DMS53 treated with DMSO at 0.1 percent for 48 hours (cell line): ENCODE results near the gene PALM.
"Not testable (repeated sequence)": the region's sequence is repeated elsewhere in the genome, so short reads cannot be mapped to it uniquely, and the experiment has no call there.

ENCODE experiments used
- DNase-seq: peaks from one replicate; lab custom pipeline; 2025; ENCODE audit not compliant: unreplicated experiment; lab: John Stamatoyannopoulos, UW

Gene PALM

GRCh38 chr19:729965-730668, 21.4 kb downstream of the PALM start:
- no peak for DNase-seq

- DNase-seq = no peak
Measured at GRCh38 chr19:731000-731399, 22.3 kb downstream of the PALM start.

- no peak for DNase-seq
Measured at GRCh38 chr19:732148-733069, 23.7 kb downstream of the PALM start.

GRCh38 chr19:734716-735115, 26.0 kb downstream of the PALM start:
- DNase-seq = no peak

- DNase-seq = no peak
Measured at GRCh38 chr19:736125-736524, 27.4 kb downstream of the PALM start.

- no peak for DNase-seq
Measured at GRCh38 chr19:737591-738093, 28.9 kb downstream of the PALM start.

GRCh38 chr19:738509-739128, 29.9 kb downstream of the PALM start:
- no peak for DNase-seq

GRCh38 chr19:739998-740715, 31.4 kb downstream of the PALM start:
- DNase-seq = no peak

- not testable (repeated sequence) for DNase-seq
Measured at GRCh38 chr19:740816-741505, 32.2 kb downstream of the PALM start.

GRCh38 chr19:741506-742131, 32.9 kb downstream of the PALM start:
- no peak for DNase-seq

GRCh38 chr19:742540-743075, 33.9 kb downstream of the PALM start:
- DNase-seq = no peak

GRCh38 chr19:743168-743687, 34.5 kb downstream of the PALM start:
- peak; percentile 11 for DNase-seq

- DNase-seq = not testable (repeated sequence)
Measured at GRCh38 chr19:745138-745537, 36.4 kb downstream of the PALM start.

GRCh38 chr19:746208-746819, 37.6 kb downstream of the PALM start:
- no peak for DNase-seq

GRCh38 chr19:746956-747355, 38.2 kb downstream of the PALM start:
- no peak for DNase-seq

- DNase-seq = no peak
Measured at GRCh38 chr19:747432-748273, 38.9 kb downstream of the PALM start.

- DNase-seq = no peak
Measured at GRCh38 chr19:748274-748598, 39.5 kb downstream of the PALM start.

GRCh38 chr19:749811-750210, 41.1 kb downstream of the PALM start:
- no peak for DNase-seq
